Measurements from ENCODE around the gene CDK15.

CDK15 gene

DNA sequence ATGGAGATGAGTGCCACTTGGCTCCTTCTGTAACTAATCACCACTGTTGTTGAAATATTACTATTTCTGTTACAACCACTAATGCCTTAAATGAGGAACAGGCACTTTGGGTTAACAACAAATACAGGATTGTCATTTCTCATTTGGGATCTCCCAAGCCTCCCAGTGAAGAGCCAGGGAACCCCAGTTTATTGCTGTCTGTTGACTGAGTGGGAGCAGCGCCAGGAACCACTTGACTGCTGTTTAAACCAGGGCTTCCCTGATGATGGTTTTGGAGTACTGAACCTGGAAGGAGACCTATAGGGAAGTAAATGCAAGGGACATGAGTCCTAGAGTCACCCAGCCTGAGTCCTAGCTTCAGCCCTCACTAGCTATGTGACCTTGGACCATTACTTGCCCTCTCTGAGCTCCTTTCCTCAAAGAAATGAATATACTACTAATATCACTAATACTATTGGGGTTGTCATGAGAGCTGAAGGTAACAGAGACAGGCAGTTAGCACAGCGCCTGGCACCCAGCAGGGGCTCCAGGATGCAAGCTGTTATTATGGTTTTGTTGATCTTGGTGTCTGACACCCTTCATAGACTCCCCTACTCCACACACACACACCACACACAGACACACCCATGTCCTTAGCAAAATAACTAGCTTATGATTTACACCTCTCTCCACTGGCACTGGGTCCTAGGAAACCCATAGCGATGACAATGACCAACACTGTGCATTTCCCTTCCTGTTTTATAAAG, 123.1 kb downstream of the CDK15 start:
- no peak for TF ChIP-seq TEAD4 (IDR thresholded peaks at IDR 0.05)
- no peak for TF ChIP-seq EP300 (IDR thresholded peaks at IDR 0.05; ENCODE audit: borderline replicate concordance)
- no peak for TF ChIP-seq NFIC (IDR thresholded peaks at IDR 0.05)
- TF ChIP-seq CEBPB (IDR thresholded peaks at IDR 0.05) = no peak
- no peak for TF ChIP-seq TAF1 (IDR thresholded peaks at IDR 0.05; ENCODE audit: low read depth)

DNA sequence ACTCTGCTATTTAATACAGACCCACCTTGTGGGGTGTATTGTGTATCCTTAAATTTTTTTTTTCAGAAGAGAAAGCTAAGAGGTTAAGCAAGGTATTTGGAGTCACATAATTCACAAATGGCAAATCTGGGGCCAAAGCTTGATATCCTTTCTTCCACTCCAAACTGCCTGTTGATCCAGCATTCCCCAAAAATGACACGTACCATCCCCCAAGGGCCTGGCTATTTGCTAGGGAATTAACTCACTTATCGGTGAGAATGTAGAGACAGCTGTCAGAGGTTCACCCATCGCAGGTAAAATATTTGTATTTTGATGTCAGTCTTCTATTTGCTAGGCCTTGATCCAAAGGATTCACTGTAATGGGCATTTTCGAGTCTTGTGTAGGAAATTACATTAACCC, 123.7 kb downstream of the CDK15 start:
- TF ChIP-seq TAF1 (IDR thresholded peaks at IDR 0.05; ENCODE audit: low read depth) = no peak
- TF ChIP-seq NFIC (IDR thresholded peaks at IDR 0.05) = no peak
- no peak for TF ChIP-seq EGR1 (IDR thresholded peaks at IDR 0.05)
- TF ChIP-seq TEAD4 (IDR thresholded peaks at IDR 0.05) = no peak
- TF ChIP-seq EP300 (IDR thresholded peaks at IDR 0.05; ENCODE audit: borderline replicate concordance) = no peak
- TF ChIP-seq CEBPB (IDR thresholded peaks at IDR 0.05) = no peak

DNA sequence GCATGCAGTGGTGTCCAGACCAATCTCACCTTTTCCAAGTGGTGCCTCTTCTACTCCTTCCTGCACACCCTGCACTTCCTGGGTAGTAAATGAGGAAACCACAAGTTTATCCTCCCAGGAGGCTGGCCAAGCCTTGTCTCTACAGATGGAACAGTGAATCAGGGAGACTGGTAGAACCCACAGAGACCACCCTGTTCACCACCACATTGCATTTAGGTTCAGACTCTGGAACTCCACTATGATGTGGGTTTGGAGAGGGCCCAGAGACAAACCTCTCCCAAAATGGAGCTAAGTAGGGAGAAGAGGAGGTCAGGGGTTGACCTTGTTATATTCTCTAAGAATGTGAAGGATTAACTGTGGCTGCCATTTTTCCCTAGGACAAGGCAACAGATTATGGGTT, 124.5 kb downstream of the CDK15 start:
- TF ChIP-seq TEAD4 (IDR thresholded peaks at IDR 0.05) = no peak
- no peak for TF ChIP-seq FOXM1 (IDR thresholded peaks at IDR 0.05; ENCODE audit: borderline replicate concordance, low read depth)

DNA sequence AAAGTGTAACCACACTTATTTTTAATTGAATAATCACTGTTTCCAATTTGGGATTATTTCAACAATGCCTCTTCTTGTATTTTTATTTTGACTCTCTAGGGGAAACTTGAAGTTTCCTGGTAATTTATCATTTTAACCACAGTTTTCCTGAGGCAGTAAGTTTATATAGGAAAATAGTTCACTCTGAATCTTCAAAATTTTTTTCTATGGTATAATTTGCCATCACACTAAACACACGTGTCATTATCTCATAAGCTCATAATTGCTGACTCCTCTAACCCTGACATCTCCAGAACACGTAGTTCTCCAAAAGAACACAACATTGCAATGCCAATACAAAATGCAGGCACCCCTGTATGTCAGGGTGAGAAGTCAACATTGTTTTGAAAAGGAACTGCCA, 125.1 kb downstream of the CDK15 start:
- TF ChIP-seq CREB1 (IDR thresholded peaks at IDR 0.05; ENCODE audit: low read depth) (no peak), TCF12 (IDR thresholded peaks at IDR 0.05; ENCODE audit: low read depth) (no peak), EP300 (IDR thresholded peaks at IDR 0.05; ENCODE audit: borderline replicate concordance) (no peak), NFIC (IDR thresholded peaks at IDR 0.05) (no peak), ZBTB7A (IDR thresholded peaks at IDR 0.05; ENCODE audit: low read depth) (no peak), TAF1 (IDR thresholded peaks at IDR 0.05; ENCODE audit: low read depth) (no peak), TEAD4 (IDR thresholded peaks at IDR 0.05) (no peak), YY1 (IDR thresholded peaks at IDR 0.05; ENCODE audit: low read depth) (no peak), FOXM1 (IDR thresholded peaks at IDR 0.05; ENCODE audit: borderline replicate concordance, low read depth) (no peak), CEBPB (IDR thresholded peaks at IDR 0.05) (no peak), EGR1 (IDR thresholded peaks at IDR 0.05) (no peak), RAD21 (IDR thresholded peaks at IDR 0.05; ENCODE audit: low read depth) (no peak)
- TF ChIP-seq, protein P1, sequence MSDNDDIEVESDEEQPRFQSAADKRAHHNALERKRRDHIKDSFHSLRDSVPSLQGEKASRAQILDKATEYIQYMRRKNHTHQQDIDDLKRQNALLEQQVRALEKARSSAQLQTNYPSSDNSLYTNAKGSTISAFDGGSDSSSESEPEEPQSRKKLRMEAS (IDR thresholded peaks at IDR 0.05) = no peak
- TF ChIP-seq, protein P2, sequence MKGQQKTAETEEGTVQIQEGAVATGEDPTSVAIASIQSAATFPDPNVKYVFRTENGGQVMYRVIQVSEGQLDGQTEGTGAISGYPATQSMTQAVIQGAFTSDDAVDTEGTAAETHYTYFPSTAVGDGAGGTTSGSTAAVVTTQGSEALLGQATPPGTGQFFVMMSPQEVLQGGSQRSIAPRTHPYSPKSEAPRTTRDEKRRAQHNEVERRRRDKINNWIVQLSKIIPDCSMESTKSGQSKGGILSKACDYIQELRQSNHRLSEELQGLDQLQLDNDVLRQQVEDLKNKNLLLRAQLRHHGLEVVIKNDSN (IDR thresholded peaks at IDR 0.05) = no peak
- TF ChIP-seq, protein P3, sequence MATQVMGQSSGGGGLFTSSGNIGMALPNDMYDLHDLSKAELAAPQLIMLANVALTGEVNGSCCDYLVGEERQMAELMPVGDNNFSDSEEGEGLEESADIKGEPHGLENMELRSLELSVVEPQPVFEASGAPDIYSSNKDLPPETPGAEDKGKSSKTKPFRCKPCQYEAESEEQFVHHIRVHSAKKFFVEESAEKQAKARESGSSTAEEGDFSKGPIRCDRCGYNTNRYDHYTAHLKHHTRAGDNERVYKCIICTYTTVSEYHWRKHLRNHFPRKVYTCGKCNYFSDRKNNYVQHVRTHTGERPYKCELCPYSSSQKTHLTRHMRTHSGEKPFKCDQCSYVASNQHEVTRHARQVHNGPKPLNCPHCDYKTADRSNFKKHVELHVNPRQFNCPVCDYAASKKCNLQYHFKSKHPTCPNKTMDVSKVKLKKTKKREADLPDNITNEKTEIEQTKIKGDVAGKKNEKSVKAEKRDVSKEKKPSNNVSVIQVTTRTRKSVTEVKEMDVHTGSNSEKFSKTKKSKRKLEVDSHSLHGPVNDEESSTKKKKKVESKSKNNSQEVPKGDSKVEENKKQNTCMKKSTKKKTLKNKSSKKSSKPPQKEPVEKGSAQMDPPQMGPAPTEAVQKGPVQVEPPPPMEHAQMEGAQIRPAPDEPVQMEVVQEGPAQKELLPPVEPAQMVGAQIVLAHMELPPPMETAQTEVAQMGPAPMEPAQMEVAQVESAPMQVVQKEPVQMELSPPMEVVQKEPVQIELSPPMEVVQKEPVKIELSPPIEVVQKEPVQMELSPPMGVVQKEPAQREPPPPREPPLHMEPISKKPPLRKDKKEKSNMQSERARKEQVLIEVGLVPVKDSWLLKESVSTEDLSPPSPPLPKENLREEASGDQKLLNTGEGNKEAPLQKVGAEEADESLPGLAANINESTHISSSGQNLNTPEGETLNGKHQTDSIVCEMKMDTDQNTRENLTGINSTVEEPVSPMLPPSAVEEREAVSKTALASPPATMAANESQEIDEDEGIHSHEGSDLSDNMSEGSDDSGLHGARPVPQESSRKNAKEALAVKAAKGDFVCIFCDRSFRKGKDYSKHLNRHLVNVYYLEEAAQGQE (IDR thresholded peaks at IDR 0.05; ENCODE audit: low read depth) = no peak

DNA sequence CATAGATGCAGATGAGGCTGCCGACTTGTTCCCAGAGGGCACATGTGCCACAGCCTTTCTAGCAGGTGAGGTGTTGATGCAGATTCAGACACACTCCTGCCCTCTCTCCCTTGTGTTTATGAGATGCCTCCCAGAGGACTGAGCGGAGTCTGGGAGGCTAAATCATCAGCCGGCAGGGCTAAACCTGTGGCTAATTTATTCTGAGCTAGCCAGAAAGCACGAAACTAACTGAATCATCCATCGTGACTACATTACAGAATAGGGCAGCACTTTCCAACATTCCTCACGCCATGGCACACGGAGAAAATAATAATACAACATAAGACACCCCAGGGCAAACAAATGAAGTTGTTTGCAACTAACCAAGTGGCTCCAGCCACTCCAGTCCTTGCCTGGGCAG, 125.6 kb downstream of the CDK15 start:
- no peak for TF ChIP-seq EP300 (IDR thresholded peaks at IDR 0.05; ENCODE audit: borderline replicate concordance)
- TF ChIP-seq, protein P1 (IDR thresholded peaks at IDR 0.05) = no peak
- no peak for TF ChIP-seq RAD21 (IDR thresholded peaks at IDR 0.05; ENCODE audit: low read depth)
- TF ChIP-seq ZBTB7A (IDR thresholded peaks at IDR 0.05; ENCODE audit: low read depth) = no peak
- no peak for TF ChIP-seq CEBPB (IDR thresholded peaks at IDR 0.05)
- no peak for TF ChIP-seq TEAD4 (IDR thresholded peaks at IDR 0.05)
- no peak for TF ChIP-seq FOXM1 (IDR thresholded peaks at IDR 0.05; ENCODE audit: borderline replicate concordance, low read depth)
- TF ChIP-seq, protein P2 (IDR thresholded peaks at IDR 0.05) = no peak
- no peak for TF ChIP-seq TAF1 (IDR thresholded peaks at IDR 0.05; ENCODE audit: low read depth)
- TF ChIP-seq TCF12 (IDR thresholded peaks at IDR 0.05; ENCODE audit: low read depth) = no peak
- no peak for TF ChIP-seq YY1 (IDR thresholded peaks at IDR 0.05; ENCODE audit: low read depth)
- TF ChIP-seq EGR1 (IDR thresholded peaks at IDR 0.05) = no peak
- TF ChIP-seq CREB1 (IDR thresholded peaks at IDR 0.05; ENCODE audit: low read depth) = no peak
- no peak for TF ChIP-seq NFIC (IDR thresholded peaks at IDR 0.05)
- TF ChIP-seq, protein P3 (IDR thresholded peaks at IDR 0.05; ENCODE audit: low read depth) = no peak

DNA sequence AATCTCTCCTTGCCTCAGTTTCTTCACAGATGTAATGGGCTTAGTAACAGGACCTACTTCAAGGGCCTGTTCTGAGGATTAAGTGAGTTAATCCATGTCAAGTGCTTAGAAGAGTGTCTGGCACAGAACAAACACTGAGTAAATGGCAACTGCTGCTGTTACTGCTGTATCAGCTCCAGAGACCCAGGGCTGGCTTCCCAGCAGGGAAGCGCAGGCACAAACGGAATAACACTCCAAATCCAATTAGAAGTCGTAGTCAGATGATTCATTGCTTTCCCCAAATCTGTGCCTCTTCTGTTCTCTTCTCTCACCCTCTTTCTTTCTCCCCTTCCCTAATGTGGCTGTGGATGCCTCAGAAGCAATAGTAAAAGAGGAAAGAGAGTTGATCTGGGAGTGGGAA, 126.2 kb downstream of the CDK15 start:
- no peak for TF ChIP-seq NFIC (IDR thresholded peaks at IDR 0.05)
